Activated CD4-positive, alpha-beta T cell treated with anti-CD3 and anti-CD28 coated beads, Interleukin-2, amount 50 U/mL, for 24 hours (primary cell): ENCODE results near the gene PRKX.
"Not testable (repeated sequence)": the region's sequence is repeated elsewhere in the genome, so short reads cannot be mapped to it uniquely, and the experiment has no call there.

Source experiments
- DNase-seq, 2 donors: peaks; one replicate each; pipeline ENCODE4 v3.0.0-alpha.2; 2020; ENCODE audit warnings: low read depth in 1 of 2, low spot score in 1 of 2

PRKX gene

GRCh38 chrX:3582451-3582850 is 131.0 kb downstream of the PRKX start:
- no peak for DNase-seq

- no peak for DNase-seq
Measured at GRCh38 chrX:3581609-3582108, 131.8 kb downstream of the PRKX start.

- no peak for DNase-seq
Measured at GRCh38 chrX:3577551-3577950, 135.9 kb downstream of the PRKX start.

DNA sequence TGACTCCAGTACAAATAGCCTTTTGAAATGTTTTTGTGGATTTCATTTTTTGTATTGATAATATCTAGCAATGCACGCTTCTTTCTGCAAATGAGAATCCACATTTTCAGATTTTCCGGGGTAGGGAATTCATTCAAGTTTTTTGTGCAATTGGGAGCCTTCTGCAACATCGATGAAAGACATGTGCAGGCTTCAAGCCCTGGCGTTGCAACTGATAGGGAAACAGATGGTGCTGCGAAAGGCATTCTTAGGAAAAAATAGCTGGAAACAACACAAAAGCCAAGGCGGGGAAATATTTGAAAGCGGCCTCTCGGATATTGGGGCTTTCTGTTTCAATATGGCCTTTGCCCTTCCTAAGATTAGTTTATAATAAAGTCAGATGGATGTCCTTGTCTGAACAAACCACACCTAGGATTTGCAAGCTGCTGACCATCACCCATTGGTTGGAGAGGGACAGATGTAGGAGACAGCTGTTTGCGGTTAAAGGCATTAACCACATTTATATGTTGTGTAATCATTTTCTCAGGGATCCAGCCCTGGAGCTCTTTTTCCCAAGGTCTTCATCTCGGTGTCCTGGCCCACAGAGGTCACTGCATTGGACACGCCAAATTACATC is 136.5 kb downstream of the PRKX start:
- DNase-seq: no peak

DNA sequence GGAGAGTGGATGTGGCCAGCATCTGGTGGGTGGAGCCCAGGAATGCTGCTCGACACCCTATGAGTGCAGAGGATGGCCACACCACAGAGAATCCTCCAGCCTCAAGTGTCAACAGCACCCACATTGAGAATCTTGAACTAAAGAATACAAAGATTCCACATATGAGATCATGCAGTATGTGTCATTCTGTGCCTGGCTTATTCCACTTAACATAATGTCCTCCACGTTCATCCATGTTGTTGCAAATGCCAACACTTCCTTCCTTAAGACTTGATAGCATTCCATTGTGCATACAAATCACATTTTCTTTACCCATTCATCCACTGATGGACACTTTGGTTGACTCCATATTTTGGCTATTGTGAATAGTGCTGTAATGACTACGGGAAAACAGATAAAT is 145.8 kb downstream of the PRKX start:
- DNase-seq: no peak

DNA sequence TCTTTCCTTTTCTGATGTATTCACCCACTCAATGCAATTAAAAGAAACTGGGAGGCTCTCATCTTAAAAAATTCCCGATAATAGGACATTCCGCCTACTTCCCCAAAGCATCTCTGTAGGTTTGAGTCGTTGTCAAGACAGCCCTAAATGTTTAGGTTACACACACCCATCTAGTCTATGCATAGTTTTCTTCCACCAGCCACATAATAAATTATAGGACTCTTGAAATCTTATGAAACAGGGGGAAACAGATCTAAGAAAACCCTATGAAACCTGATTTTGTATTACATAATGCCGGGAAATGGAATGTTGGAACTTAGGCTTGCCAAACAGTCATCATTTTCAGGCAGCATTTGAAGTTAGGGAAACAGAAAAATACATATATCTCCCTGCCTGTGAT is 150.0 kb downstream of the PRKX start:
- DNase-seq: no peak

DNA sequence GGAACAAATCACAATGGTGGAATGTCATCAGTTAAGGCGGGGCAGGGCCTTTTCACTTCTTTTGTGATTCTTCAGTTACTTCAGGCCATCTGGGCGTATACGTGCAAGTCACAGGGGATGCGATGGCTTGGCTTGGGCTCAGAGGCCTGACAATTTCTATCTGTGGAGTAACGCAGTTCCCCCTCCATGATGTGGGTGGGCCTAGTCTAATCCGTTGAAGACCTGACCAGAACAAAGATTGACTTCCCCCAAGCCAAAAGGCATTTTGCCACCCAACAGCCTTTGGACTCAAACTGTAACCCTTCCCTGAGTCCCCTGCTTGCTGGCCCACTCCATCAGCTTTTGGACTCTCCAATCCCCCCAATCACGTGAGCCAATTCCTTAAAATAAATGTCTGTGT is 153.4 kb downstream of the PRKX start:
- DNase-seq: not testable (repeated sequence)
